Stomach (tissue), 9 donors: ENCODE results near the gene VASH2. TPM values are rescaled to one million over a fixed set of nuclear protein-coding genes. Genes with fewer than 3 reads are reported as not detected.

ENCODE experiments used
- DNase-seq, 2 donors: peaks; one replicate each; pipeline versions ENCODE4 v3.0.0 to v3.0.0-alpha.2; 2013 to 2019
- H3K27ac ChIP-seq, 5 donors: fragments of 200-600 bp in 4 of 5; sonication (generic) in 4 of 5; one replicate each; pipeline ENCODE4 v1.5.1; 2013 to 2019; ENCODE audit warnings: mild to moderate bottlenecking in 1 of 5, moderate library complexity in 1 of 5
- H3K27me3 ChIP-seq, 3 donors: fragments of 200-600 bp; sonication (generic); one replicate each; pipeline ENCODE4 v1.5.1; 2017 to 2019; ENCODE audit warnings: mixed run types in 1 of 3
- H3K36me3 ChIP-seq, 4 donors: fragments of 200-600 bp; sonication (generic); 1 replicate in 3 of 4; 2 replicates in 1 of 4; pipeline ENCODE4 v1.5.1; 2016 to 2019
- H3K4me1 ChIP-seq, 4 donors: fragments of 200-600 bp; sonication (generic); one replicate each; pipeline ENCODE4 v1.5.1; 2016 to 2019
- H3K4me3 ChIP-seq, 4 donors: fragments of 200-600 bp; sonication (generic) in 3 of 4; one replicate each; pipeline ENCODE4 v1.5.1; 2016 to 2019; ENCODE audit warnings: mild to moderate bottlenecking in 1 of 4
- H3K9me3 ChIP-seq, 4 donors: fragments of 200-600 bp; sonication (generic); one replicate each; pipeline ENCODE4 v1.5.1; 2016 to 2019
- CTCF ChIP-seq, 7 experiments: fragments of 450-650 bp in 4 of 7; fragments of 200-600 bp in 3 of 7; sonication (generic) in 3 of 7; IDR thresholded peaks; one replicate each; pipeline ENCODE4 v1.5.1; 2016 to 2019; ENCODE audit warnings: antibody characterized with exemption in 7 of 7, control low read depth in 2 of 7, mild to moderate bottlenecking in 1 of 7
- EP300 ChIP-seq: sonication (generic); formaldehyde crosslinking; IDR thresholded peaks from one replicate; pipeline ENCODE4 v1.6.1; 2017; ENCODE audit warnings: antibody characterized with exemption
- POLR2A ChIP-seq, 4 donors: fragments of 450-650 bp; IDR thresholded peaks; one replicate each; pipeline ENCODE4 v1.6.1; 2016; ENCODE audit warnings: antibody characterized with exemption in 4 of 4, control low read depth in 2 of 4, mild to moderate bottlenecking in 1 of 4, moderate library complexity in 1 of 4
- POLR2AphosphoS5 ChIP-seq, 3 donors: sonication (generic); formaldehyde crosslinking; IDR thresholded peaks; one replicate each; pipeline ENCODE4 v1.6.1; 2016; ENCODE audit warnings: antibody characterized with exemption in 3 of 3
- WGBS, 5 donors: extraction: QIAGEN DNeasy Blood & Tissue Kit in 3 of 5; methylation state at CpG; one replicate each; pipeline versions ENCODE4 v1.1.5 to v1.1.7; 2013 to 2018; 5-methylcytosine and 5-hydroxymethylcytosine counted together
- intact Hi-C: fragments of 100-400 bp; cut with DNase I; formaldehyde crosslinking; loops from one replicate; pipeline ENCODE4 v1.15.1; 2023; ENCODE audit warnings: low total_unique reads
- polyA plus RNA-seq, 3 donors: library from polyadenylated mRNA; stranded (reverse); fragments of 200-250 nt; gene quantifications; one replicate each; pipeline ENCODE4 v1.2.3, GENCODE V29; 2013
- total RNA-seq, 5 donors: library from RNA; depleted of rRNA; stranded (reverse); fragments of >200 nt; gene quantifications; one replicate each; pipeline versions ENCODE4 v1.1.0 to v1.2.3, GENCODE V29; 2014 to 2016
- donor health status: healthy with polysubstance abuse.
- donor health status: Bipolar disorder and iron deficiency.
- donor health status: healthy.

VASH2 gene
- total and polyA plus RNA-seq, 8 donors, result 0.13 to 10.3 (median 0.93) TPM; not detected in 4

GRCh38 chr1:212941452-212941851, 8.9 kb upstream of the VASH2 start:
- no peaks in the 10 kb centered on the region for H3K27me3 ChIP-seq
- no peak overlapping the region for H3K27ac ChIP-seq
- DNase-seq, result no peak
- no peaks in the 10 kb centered on the region for H3K36me3 ChIP-seq
- H3K4me1 ChIP-seq, result no peaks in the 10 kb centered on the region
- no peak overlapping the region for H3K4me3 ChIP-seq
- WGBS, 5 donors, result 88 to 93% (median 91%) methylated on average over 1 of the region's 1 CpG
- intact Hi-C loops, result no loop called here
- H3K9me3 ChIP-seq, result peaks cover 0 to 8% (median 3%) of the 10 kb centered on the region in 4 donors
- TF ChIP-seq EP300 (no peak), POLR2AphosphoS5 (IDR thresholded peaks at IDR 0.05) (no peak), CTCF (IDR thresholded peaks at IDR 0.05) (no peak), POLR2A (IDR thresholded peaks at IDR 0.05) (no peak)

- no peak for DNase-seq
- no peaks in the 10 kb centered on the region for H3K36me3 ChIP-seq
- no peak for TF ChIP-seq EP300
- no peak for TF ChIP-seq CTCF (IDR thresholded peaks at IDR 0.05)
- H3K9me3 ChIP-seq, result peaks cover 0 to 8% (median 3%) of the 10 kb centered on the region in 4 donors
- 76 to 85% (median 81%) methylated on average over 6 of the region's 6 CpGs for WGBS, 5 donors
- H3K27me3 ChIP-seq, result no peaks in the 10 kb centered on the region
- H3K4me1 ChIP-seq, result no peaks in the 10 kb centered on the region
- intact Hi-C loops, result no loop called here
- no peak overlapping the region for H3K27ac ChIP-seq
- no peak overlapping the region for H3K4me3 ChIP-seq
Observed at GRCh38 chr1:212942679-212943392, 7.5 kb upstream of the VASH2 start.

DNA sequence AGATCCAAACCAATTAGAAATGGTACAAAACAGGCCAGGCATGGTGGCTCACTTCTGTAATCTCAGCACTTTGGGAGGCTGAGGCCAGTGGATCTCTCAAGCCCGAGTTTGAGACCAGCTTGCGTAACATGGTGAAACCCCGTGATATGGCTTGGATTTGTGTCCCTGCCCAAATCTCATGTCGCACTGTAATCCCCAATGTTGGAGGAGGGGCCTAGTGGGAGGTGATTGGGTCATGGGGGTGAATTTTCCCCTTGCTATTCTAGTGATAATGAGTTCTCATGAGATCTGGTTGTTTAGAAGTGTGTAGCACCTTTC, 7.0 kb upstream of the VASH2 start:
- 73 to 92% (median 82%) methylated on average over 4 of the region's 4 CpGs for WGBS, 5 donors
- Histone ChIP-seq H3K4me3 (no peak overlapping the region), H3K27me3 (no peaks in the 10 kb centered on the region), H3K9me3 (peaks cover 0 to 8% (median 3%) of the 10 kb centered on the region in 4 donors), H3K4me1 (no peaks in the 10 kb centered on the region), H3K36me3 (no peaks in the 10 kb centered on the region), H3K27ac (no peak overlapping the region)
- no peak for DNase-seq
- TF ChIP-seq EP300 (no peak), POLR2AphosphoS5 (IDR thresholded peaks at IDR 0.05) (no peak), POLR2A (IDR thresholded peaks at IDR 0.05) (no peak), CTCF (IDR thresholded peaks at IDR 0.05) (no peak)
- intact Hi-C loops, result no loop called here

GRCh38 chr1:212944229-212944901, 6.0 kb upstream of the VASH2 start:
- no peak for DNase-seq
- Histone ChIP-seq H3K27ac (no peak overlapping the region), H3K27me3 (peaks cover 0 to 4% (median 0%) of the 10 kb centered on the region in 3 donors), H3K9me3 (peaks cover 0 to 8% (median 3%) of the 10 kb centered on the region in 4 donors), H3K4me3 (no peak overlapping the region), H3K36me3 (no peaks in the 10 kb centered on the region), H3K4me1 (no peaks in the 10 kb centered on the region)
- no peak for TF ChIP-seq POLR2A (IDR thresholded peaks at IDR 0.05)
- no peak for TF ChIP-seq POLR2AphosphoS5 (IDR thresholded peaks at IDR 0.05)
- no peak for TF ChIP-seq CTCF (IDR thresholded peaks at IDR 0.05)
- no peak for TF ChIP-seq EP300
- 77 to 93% (median 91%) methylated on average over 6 of the region's 6 CpGs for WGBS, 5 donors
- intact Hi-C loops, result no loop called here
